Mammary epithelial cell (primary cell): Measurements from ENCODE around the gene ZRANB2.

Experiments
- CTCF ChIP-seq, 2 donors: IDR thresholded peaks in 1 of 2; conservative IDR thresholded peaks in 1 of 2; 2 replicates each; pipeline ENCODE4 v1.5.1; 2011 to 2012; ENCODE audit warnings: inconsistent platforms in 2 of 2, low read length in 2 of 2, mild to moderate bottlenecking in 2 of 2, control low read depth in 1 of 2, low read depth in 1 of 2; ENCODE audit not compliant: insufficient read depth in 1 of 2; ENCODE audit errors: extremely low read depth in 1 of 2
- EZH2 ChIP-seq: IDR thresholded peaks from 2 replicates; pipeline ENCODE4 v1.6.1; 2012; ENCODE audit warnings: low read length, inconsistent platforms, borderline replicate concordance

- TF ChIP-seq CTCF (conservative IDR thresholded peaks at IDR 0.05 in 1 of 2, IDR thresholded peaks at IDR 0.05 in 1 of 2; ENCODE audit: extremely low read depth in 1 of 2, insufficient read depth in 1 of 2, low read depth in 1 of 2, low read length in 2 of 2) (no peak), EZH2 (no peak)
Measured at GRCh38 chr1:71023515-71023914, 57.3 kb downstream of the ZRANB2 start.
